22Rv1 (cell line): Measurements from ENCODE around the gene PCSK6.

Source experiments
- CTCF ChIP-seq: fragments of 450-650 bp; IDR thresholded peaks from 2 replicates; pipeline ENCODE4 v1.5.1; 2017; ENCODE audit warnings: mild to moderate bottlenecking
- ZFX ChIP-seq: fragments of 450-650 bp; IDR thresholded peaks from 2 replicates; pipeline ENCODE4 v1.6.1; 2017; ENCODE audit warnings: antibody characterized with exemption, borderline replicate concordance

GRCh38 chr15:101431748-101432147 is 57.8 kb downstream of the PCSK6 start:
- TF ChIP-seq CTCF (no peak), ZFX (no peak)
